Measurements from ENCODE around the gene STPG2. TPM values are rescaled to one million over a fixed set of nuclear protein-coding genes. Genes with fewer than 3 reads are reported as not detected.

STPG2 gene
- total RNA-seq, 2 experiments from 2014 or later = not detected

GRCh38 chr4:97747945-97748344 is 395.3 kb downstream of the STPG2 start:
- Mint-ChIP-seq H3K9me3 (no peaks in the 10 kb centered on the region), H3K27ac (no peak overlapping the region), H3K4me1 (ENCODE audit: low read depth) (no peaks in the 10 kb centered on the region), H3K27me3 (no peaks in the 10 kb centered on the region), H3K4me3 (no peak overlapping the region), H3K36me3 (no peaks in the 10 kb centered on the region)
- intact Hi-C loops (cut with micrococcal nuclease) = no loop called here
- CTCF ChIA-PET = no interaction called here
- no peak for DNase-seq
- POLR2A ChIA-PET = no interaction called here

- no peak for DNase-seq
- no peaks in the 10 kb centered on the region for H3K27me3 Mint-ChIP-seq
- no peaks in the 10 kb centered on the region for H3K4me1 Mint-ChIP-seq (ENCODE audit: low read depth)
- H3K4me3 Mint-ChIP-seq = no peak overlapping the region
- CTCF ChIA-PET = no interaction called here
- intact Hi-C loops (cut with micrococcal nuclease) = no loop called here
- H3K36me3 Mint-ChIP-seq = no peaks in the 10 kb centered on the region
- POLR2A ChIA-PET = no interaction called here
- H3K9me3 Mint-ChIP-seq = no peaks in the 10 kb centered on the region
- H3K27ac Mint-ChIP-seq = no peak overlapping the region
Measured at GRCh38 chr4:97720869-97721432, 422.3 kb downstream of the STPG2 start.

- Mint-ChIP-seq H3K4me1 (ENCODE audit: low read depth) (no peaks in the 10 kb centered on the region), H3K27me3 (no peaks in the 10 kb centered on the region), H3K4me3 (no peak overlapping the region), H3K27ac (no peak overlapping the region), H3K36me3 (no peaks in the 10 kb centered on the region), H3K9me3 (peaks cover 30% of the 10 kb centered on the region)
- intact Hi-C loops (cut with micrococcal nuclease) = no loop called here
- CTCF ChIA-PET = no interaction called here
- no peak for DNase-seq
- POLR2A ChIA-PET = no interaction called here
Measured at GRCh38 chr4:97691111-97691605, 452.1 kb downstream of the STPG2 start.

- no peaks in the 10 kb centered on the region for H3K4me1 Mint-ChIP-seq (ENCODE audit: low read depth)
- no peaks in the 10 kb centered on the region for H3K36me3 Mint-ChIP-seq
- H3K9me3 Mint-ChIP-seq = peaks cover 6% of the 10 kb centered on the region
- DNase-seq = no peak
- H3K4me3 Mint-ChIP-seq = no peak overlapping the region
- CTCF ChIA-PET = no interaction called here
- H3K27ac Mint-ChIP-seq = no peak overlapping the region
- intact Hi-C loops (cut with micrococcal nuclease) = no loop called here
- H3K27me3 Mint-ChIP-seq = no peaks in the 10 kb centered on the region
- POLR2A ChIA-PET = no interaction called here
Measured at GRCh38 chr4:97670703-97671269, 472.5 kb downstream of the STPG2 start.

- no peak for DNase-seq
- H3K4me1 Mint-ChIP-seq (ENCODE audit: low read depth) = no peaks in the 10 kb centered on the region
- H3K4me3 Mint-ChIP-seq = no peak overlapping the region
Measured at GRCh38 chr4:97665553-97665952, 477.7 kb downstream of the STPG2 start.

GRCh38 chr4:97664741-97665140 is 478.5 kb downstream of the STPG2 start:
- Mint-ChIP-seq H3K36me3 (no peaks in the 10 kb centered on the region), H3K4me3 (no peak overlapping the region), H3K9me3 (peaks cover 6% of the 10 kb centered on the region), H3K27me3 (no peaks in the 10 kb centered on the region), H3K27ac (no peak overlapping the region), H3K4me1 (ENCODE audit: low read depth) (no peaks in the 10 kb centered on the region)
- POLR2A ChIA-PET = no interaction called here
- no peak for DNase-seq
- intact Hi-C loops (cut with micrococcal nuclease) = no loop called here
- CTCF ChIA-PET = interaction anchor here (0.5 kb wide), 1 partner anchor 252 kb away, joined by 3 read pairs; no protein-coding TSS in a partner anchor

More at GRCh38 chr4:97665553-97665952, 477.7 kb downstream of the STPG2 start:
- H3K9me3 Mint-ChIP-seq = peaks cover 6% of the 10 kb centered on the region
- no peak overlapping the region for H3K27ac Mint-ChIP-seq
- intact Hi-C loops (cut with micrococcal nuclease) = no loop called here
- POLR2A ChIA-PET = no interaction called here
- H3K27me3 Mint-ChIP-seq = no peaks in the 10 kb centered on the region
- CTCF ChIA-PET = no interaction called here
- H3K36me3 Mint-ChIP-seq = no peaks in the 10 kb centered on the region

- Mint-ChIP-seq H3K4me3 (no peak overlapping the region), H3K27ac (no peak overlapping the region), H3K9me3 (peaks cover 6% of the 10 kb centered on the region), H3K4me1 (ENCODE audit: low read depth) (no peaks in the 10 kb centered on the region), H3K36me3 (no peaks in the 10 kb centered on the region), H3K27me3 (no peaks in the 10 kb centered on the region)
- POLR2A ChIA-PET = no interaction called here
- no peak for DNase-seq
- CTCF ChIA-PET = no interaction called here
- intact Hi-C loops (cut with micrococcal nuclease) = no loop called here
Measured at GRCh38 chr4:97662133-97662532, 481.1 kb downstream of the STPG2 start.

GRCh38 chr4:97656044-97656720 is 487.1 kb downstream of the STPG2 start:
- intact Hi-C loops (cut with micrococcal nuclease) = no loop called here
- CTCF ChIA-PET = no interaction called here
- H3K27ac Mint-ChIP-seq = no peak overlapping the region
- POLR2A ChIA-PET = no interaction called here
- no peaks in the 10 kb centered on the region for H3K4me1 Mint-ChIP-seq (ENCODE audit: low read depth)
- no peaks in the 10 kb centered on the region for H3K9me3 Mint-ChIP-seq
- no peaks in the 10 kb centered on the region for H3K27me3 Mint-ChIP-seq
- DNase-seq = no peak
- H3K36me3 Mint-ChIP-seq = no peaks in the 10 kb centered on the region
- no peak overlapping the region for H3K4me3 Mint-ChIP-seq

GRCh38 chr4:97653701-97654100 is 489.6 kb downstream of the STPG2 start:
- Mint-ChIP-seq H3K27ac (no peak overlapping the region), H3K27me3 (no peaks in the 10 kb centered on the region), H3K4me3 (no peak overlapping the region), H3K36me3 (no peaks in the 10 kb centered on the region), H3K9me3 (no peaks in the 10 kb centered on the region), H3K4me1 (ENCODE audit: low read depth) (no peaks in the 10 kb centered on the region)
- POLR2A ChIA-PET = no interaction called here
- intact Hi-C loops (cut with micrococcal nuclease) = no loop called here
- DNase-seq = no peak
- CTCF ChIA-PET = no interaction called here

- no peaks in the 10 kb centered on the region for H3K4me1 Mint-ChIP-seq (ENCODE audit: low read depth)
- peaks cover 6% of the 10 kb centered on the region for H3K9me3 Mint-ChIP-seq
- intact Hi-C loops (cut with micrococcal nuclease) = no loop called here
- H3K27me3 Mint-ChIP-seq = no peaks in the 10 kb centered on the region
- H3K27ac Mint-ChIP-seq = no peak overlapping the region
- H3K36me3 Mint-ChIP-seq = no peaks in the 10 kb centered on the region
- ChIA-PET POLR2A (no interaction called here), CTCF (no interaction called here)
- H3K4me3 Mint-ChIP-seq = no peak overlapping the region
- no peak for DNase-seq
Measured at GRCh38 chr4:97646997-97647396, 496.3 kb downstream of the STPG2 start.

- H3K27me3 Mint-ChIP-seq = no peaks in the 10 kb centered on the region
- H3K36me3 Mint-ChIP-seq = no peaks in the 10 kb centered on the region
- no peak overlapping the region for H3K4me3 Mint-ChIP-seq
- CTCF ChIA-PET = no interaction called here
- H3K27ac Mint-ChIP-seq = no peak overlapping the region
- peaks cover 6% of the 10 kb centered on the region for H3K9me3 Mint-ChIP-seq
- DNase-seq = no peak
- no peaks in the 10 kb centered on the region for H3K4me1 Mint-ChIP-seq (ENCODE audit: low read depth)
- intact Hi-C loops (cut with micrococcal nuclease) = no loop called here
- POLR2A ChIA-PET = no interaction called here
Measured at GRCh38 chr4:97645071-97645821, 498.0 kb downstream of the STPG2 start.

- Mint-ChIP-seq H3K27me3 (no peaks in the 10 kb centered on the region), H3K36me3 (no peaks in the 10 kb centered on the region), H3K4me3 (no peak overlapping the region), H3K9me3 (peaks cover 8% of the 10 kb centered on the region), H3K27ac (no peak overlapping the region), H3K4me1 (ENCODE audit: low read depth) (no peaks in the 10 kb centered on the region)
- CTCF ChIA-PET = no interaction called here
- no peak for DNase-seq
- POLR2A ChIA-PET = no interaction called here
- intact Hi-C loops (cut with micrococcal nuclease) = no loop called here
Measured at GRCh38 chr4:97643179-97643578, 500.1 kb downstream of the STPG2 start.
